Ureter (tissue), 1 donor: ENCODE data around the gene IFT27. TPM values are rescaled to one million over a fixed set of nuclear protein-coding genes. Genes with fewer than 3 reads are reported as not detected.
A peak's percentile ranks its signal among the peaks of the same experiment; 100 is the strongest.

Source experiments
- DNase-seq: peaks from one replicate; pipeline ENCODE4 v3.0.0-alpha.2; 2020; ENCODE audit warnings: low spot score
- total RNA-seq: library from RNA; stranded (reverse); gene quantifications from one replicate; pipeline ENCODE4 v1.2.4, GENCODE V29; 2023
- donor health status: DM: yes; HTN: yes; CAD: no.

IFT27 gene
- 41.2 TPM for total RNA-seq

GRCh38 chr22:36775964-36776669 is at the start of gene IFT27:
Gene IFT27, minus strand, starts transcription at chr22:36776119. Its CDS starts 412 bp downstream, at chr22:36775707.
- DNase-seq, result peak; percentile 99

DNA sequence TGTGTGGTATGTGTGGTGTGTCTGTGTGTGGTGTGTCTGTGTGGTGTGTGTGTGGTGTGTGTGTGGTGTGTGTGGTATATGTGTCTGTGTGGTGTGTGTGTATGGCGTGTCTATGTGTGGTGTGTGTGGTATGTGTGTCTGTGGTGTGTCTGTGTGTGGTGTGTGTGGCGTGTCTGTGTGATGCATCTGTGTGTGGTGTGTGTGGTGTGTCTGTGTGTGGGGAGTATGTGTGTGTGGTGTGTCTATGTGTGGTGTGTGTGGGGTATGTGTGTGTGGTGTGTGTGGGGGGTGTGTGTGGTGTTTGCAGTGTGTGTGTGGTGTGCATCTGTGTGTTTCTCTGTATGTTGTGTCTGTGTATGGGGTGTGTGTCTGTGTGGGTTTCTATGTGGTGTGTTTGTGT is 48.7 kb upstream of the IFT27 start:
- DNase-seq, result no peak

GRCh38 chr22:36823186-36823839 is 47.4 kb upstream of the IFT27 start:
- no peak for DNase-seq

DNA sequence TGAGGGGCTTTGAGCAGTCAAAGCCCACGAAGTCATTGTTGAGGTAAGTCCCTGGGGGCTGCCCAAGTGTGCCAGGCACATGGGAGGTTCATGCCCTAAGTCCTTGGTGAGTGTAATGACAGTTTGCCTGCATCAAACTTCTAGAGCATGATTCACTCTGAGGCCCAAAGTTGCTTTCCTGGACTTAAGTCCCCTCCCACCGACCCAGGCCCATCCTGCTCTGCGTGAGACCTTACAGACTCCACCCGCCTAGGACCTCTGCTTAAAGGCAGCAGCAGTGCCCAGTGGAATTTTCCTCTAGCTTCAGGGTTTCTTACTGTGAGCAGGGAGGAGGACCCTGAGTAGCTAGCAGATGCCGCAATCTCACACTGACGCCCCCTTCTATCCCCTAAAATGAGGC is 46.7 kb upstream of the IFT27 start:
- DNase-seq, result no peak

GRCh38 chr22:36819112-36819511 is 43.2 kb upstream of the IFT27 start:
- no peak for DNase-seq

- DNase-seq, result no peak
These were observed 42.2 kb upstream of the IFT27 start for GRCh38 chr22:36818010-36818642.

GRCh38 chr22:36817525-36817848 is 41.6 kb upstream of the IFT27 start:
- no peak for DNase-seq

- DNase-seq, result no peak
These were observed 41.0 kb upstream of the IFT27 start, which contains the start of gene PVALB for GRCh38 chr22:36816636-36817524. Gene PVALB, minus strand, starts transcription at chr22:36817035. Its CDS starts 30 bp downstream, at chr22:36817005.

DNA sequence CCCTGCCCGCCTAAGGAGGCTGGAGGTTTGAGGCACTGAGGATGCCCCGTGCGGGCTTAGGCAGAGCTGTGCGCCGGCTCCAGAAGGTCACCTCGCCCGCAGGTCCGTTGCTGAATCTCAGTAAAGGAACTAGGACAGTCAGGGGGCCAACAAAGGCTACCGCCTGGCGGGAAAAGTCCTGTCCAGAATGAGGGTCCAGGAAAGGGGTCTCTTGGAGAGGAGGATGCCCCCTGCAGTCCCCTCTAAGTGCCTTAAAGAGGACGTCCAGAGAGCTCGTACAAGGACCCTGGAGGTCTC is 40.4 kb upstream of the IFT27 start:
- no peak for DNase-seq

DNA sequence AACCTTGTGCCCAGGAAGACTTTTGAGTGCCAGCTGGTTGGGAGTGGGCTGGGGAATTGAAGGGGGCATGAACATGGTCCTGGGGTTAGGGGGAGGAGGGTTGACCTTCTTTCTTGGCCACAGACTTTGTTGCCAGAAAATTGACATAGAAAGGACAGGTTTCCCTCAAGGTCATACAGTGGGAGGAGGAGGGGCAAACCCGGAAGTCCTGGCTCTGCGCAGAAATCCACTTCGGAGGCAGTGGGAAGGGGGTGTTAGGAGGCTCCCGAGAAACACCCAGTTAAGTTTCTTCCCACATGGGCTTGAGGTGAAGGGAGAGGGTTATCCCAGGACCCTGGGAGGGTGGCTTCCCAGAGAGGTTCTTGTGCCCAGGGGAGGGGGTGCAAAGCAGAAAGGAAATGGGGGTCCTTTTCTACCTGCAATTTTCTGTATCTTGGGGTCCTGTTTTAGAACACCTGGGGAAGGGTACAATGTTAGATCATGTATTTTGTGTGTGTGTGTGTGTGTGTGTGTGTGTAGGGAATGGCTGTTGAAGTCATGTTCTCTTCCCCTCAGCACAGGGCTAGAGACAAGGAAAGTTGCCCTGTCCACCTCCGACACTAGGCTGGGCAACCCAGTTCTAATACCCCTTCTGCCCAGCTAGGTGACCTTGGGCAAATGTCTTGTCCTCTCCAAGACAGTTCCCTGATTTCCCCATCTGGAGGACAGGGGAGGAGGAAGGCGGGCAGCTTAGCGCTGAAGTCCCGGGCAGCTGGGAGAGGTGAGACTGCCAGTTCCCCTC is 39.8 kb upstream of the IFT27 start:
- DNase-seq, result no peak

- DNase-seq, result no peak
These were observed 38.9 kb upstream of the IFT27 start for GRCh38 chr22:36814801-36815200.

- peak; percentile 66 for DNase-seq
These were observed 35.3 kb upstream of the IFT27 start for GRCh38 chr22:36811094-36811800.

DNA sequence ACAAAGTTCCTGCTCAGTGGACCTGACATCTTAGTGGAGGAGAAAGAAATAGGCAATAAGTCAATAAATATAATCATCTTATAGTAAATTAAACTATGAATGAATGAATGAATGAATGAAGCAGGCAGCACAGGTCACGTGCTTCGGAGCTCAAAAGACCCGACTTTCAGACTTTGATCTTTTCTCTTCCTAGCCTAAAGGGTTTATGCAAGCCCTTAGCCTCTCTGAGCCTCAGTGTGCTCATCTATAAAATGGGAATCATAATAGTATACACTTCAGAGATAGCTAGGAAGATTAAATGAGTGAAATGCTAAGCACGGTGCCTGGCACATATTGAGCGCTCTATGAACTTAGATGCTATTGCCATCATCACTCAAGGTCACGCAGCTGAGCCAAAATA is 33.4 kb upstream of the IFT27 start:
- no peak for DNase-seq

- peak; percentile 60 for DNase-seq
These were observed 32.9 kb upstream of the IFT27 start for GRCh38 chr22:36808721-36809344.

GRCh38 chr22:36807627-36808026 is 31.7 kb upstream of the IFT27 start:
- DNase-seq, result no peak

- no peak for DNase-seq
These were observed 30.9 kb upstream of the IFT27 start for GRCh38 chr22:36806835-36807234.

DNA sequence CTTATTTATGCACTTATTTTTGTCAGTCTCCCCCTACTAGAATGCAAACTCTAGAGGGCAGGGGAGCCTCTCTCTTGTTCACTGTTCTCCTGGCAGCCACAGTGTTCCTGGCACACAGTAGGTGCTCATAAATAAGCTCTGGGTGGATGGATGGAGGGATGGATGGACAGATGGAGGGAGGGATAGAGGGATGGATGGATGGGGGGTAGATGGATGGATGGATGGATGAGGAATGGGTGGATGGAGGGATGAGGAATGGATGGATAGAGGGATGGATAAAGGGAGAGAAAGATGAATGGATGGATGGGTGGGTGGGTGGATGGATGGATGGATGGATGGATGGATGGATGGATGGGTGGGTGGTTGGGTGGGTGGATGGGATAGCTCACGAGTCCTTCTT is 27.4 kb upstream of the IFT27 start:
- no peak for DNase-seq

GRCh38 chr22:36798674-36799066 is 22.8 kb upstream of the IFT27 start:
- no peak for DNase-seq

GRCh38 chr22:36797911-36798673 is 22.2 kb upstream of the IFT27 start:
- no peak for DNase-seq

DNA sequence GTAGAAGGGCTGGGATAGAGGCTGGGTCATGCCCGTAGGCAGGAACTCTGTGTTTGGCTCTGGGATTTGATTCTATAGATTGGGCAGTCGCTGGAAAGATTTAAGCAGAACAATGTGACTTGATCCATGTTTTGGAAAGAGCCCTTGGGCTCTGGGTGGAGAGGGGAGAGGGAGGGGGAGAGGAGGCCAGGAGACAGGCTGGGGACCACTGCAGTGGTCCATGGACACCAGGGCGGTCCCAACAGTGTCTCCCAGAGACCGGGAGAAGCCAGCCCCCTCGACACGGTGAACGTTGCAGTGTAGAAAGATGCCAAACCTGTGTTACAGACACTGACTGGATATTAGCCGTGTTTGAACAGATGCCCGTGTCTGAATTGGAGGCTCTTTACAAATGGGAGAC is 21.5 kb upstream of the IFT27 start:
- no peak for DNase-seq
